HG02763 (cell line): ENCODE measurements around the gene SIRPG.
"Not testable (repeated sequence)": the region's sequence is repeated elsewhere in the genome, so short reads cannot be mapped to it uniquely, and the experiment has no call there.

Experiments
- ATAC-seq: cut with Tn5 transposase; IDR thresholded peaks from one replicate; pipeline ENCODE4 v1.9.1; 2021; ENCODE audit warnings: mild to moderate bottlenecking, moderate library complexity; ENCODE audit not compliant: unreplicated experiment

SIRPG gene

DNA sequence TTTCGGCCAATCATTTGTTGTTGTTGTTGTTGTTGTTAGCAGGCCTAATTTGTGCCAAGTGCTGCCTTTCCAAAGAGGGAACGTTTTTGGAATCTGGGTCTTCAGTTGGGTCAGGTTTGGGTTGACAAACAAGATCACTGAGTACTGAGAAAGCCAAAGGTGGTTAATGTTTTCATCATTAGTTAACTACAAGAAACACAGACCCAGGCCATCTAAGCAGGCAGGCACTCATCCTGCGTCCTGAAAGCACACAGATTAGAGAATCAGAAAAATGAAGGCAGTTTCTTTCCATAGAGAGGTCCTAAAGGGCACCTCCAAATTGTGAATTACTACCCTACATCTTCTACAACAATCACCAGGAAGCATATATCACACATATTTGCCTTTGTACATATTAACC is 15.1 kb upstream of the SIRPG start:
- ATAC-seq, result no peak

DNA sequence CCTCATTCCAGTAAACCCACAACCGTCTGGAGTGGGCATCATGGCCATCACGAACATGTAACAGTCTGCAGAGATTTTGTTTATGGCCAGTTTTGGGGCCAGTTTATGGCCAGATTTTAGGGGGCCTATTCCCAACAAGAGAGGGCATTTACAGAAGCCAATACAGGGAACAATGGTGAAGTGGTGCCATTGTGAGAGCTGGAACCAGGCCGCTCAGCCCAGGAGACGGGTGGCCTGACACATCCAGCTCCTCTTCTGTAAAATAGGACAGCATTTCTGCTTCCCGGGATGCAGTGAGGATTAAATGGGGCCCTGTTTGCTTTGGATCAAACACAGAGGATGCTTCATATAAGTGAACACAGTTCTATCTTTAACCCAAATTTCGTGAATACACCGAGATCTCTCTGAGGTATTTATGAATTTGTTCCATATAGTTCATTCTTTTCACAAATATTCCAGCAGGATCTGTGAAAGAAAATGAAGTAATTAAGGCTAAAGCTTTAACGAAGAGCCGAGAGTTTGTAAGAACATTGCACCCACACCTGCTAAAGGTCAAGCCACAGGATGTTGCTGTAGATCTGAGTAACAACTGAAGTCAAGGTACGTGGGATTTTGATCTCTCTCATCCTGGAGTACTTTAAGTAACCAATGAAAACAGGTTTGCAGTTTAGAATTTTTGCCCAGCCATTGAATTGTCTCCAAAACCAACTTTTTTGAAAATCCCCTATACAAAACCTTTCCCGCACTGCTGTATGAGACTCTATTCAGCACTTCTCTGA is 14.5 kb upstream of the SIRPG start:
- no peak for ATAC-seq

DNA sequence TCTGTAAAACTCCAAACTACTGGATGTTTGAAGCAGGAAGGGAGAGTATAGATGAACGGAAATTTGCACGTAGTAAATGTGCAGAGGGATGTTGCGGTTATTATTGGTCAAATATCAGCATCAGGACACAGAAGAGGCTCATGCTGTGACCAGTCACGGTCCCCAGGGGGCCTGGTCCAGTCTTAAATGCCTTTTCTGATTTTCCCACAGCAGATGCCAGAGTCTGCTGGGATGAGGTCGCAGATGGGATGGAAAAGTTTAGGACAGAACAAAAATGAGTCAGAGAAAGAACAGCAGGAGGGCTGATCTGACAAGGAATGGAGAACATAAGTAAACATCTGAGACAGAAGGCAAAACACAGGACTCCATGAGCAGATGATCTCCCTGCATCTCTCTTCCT is 11.7 kb upstream of the SIRPG start:
- ATAC-seq, result no peak

DNA sequence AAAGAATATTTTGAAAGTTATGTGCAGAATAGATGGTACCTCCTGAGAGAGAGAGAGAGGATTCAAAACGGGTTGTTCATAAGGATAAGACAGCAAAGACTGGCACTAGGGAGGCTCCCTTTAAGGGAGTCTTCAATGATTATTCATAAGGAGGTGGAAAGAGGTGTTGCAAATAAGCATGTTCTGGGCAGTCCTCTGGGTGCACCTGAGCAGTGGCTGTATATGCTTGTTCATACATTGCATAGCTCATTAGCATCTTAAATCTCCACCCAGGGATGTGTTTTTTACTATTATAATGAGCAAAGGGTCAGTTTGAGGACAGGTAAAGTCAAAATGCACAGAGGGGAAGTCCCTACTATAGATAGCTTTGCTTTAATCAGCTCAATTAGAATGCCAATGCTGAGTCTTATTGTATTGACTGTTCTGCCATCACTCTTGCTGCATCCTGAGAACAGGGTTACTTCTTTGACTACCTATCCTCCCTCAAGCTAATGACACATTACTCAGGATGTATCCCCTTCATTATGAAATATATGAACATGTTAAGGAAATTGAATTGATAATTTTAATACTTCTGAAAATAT is 10.0 kb upstream of the SIRPG start:
- ATAC-seq, result no peak

DNA sequence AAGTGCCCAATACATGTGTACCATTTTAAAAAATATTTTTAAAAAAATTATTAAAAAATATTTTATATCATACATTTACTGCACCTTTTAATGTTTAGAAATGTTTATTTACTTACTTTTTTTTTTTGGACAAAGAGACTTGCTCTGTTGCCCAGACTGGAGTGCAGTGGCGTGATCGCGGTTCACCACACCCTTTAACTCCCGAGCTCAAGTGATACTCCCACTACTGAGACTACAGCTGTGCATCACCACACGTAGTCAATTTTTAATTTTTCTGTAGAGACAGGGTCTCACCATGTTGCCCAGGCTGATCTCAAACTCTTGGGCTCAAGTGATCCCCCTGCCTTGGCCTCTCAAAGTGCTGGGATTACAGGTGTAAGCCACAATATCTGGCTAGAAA is 9.2 kb upstream of the SIRPG start:
- no peak for ATAC-seq

GRCh38 chr20:1665345-1665744 is 7.8 kb upstream of the SIRPG start:
- no peak for ATAC-seq

GRCh38 chr20:1664911-1665310 is 7.3 kb upstream of the SIRPG start:
- no peak for ATAC-seq

DNA sequence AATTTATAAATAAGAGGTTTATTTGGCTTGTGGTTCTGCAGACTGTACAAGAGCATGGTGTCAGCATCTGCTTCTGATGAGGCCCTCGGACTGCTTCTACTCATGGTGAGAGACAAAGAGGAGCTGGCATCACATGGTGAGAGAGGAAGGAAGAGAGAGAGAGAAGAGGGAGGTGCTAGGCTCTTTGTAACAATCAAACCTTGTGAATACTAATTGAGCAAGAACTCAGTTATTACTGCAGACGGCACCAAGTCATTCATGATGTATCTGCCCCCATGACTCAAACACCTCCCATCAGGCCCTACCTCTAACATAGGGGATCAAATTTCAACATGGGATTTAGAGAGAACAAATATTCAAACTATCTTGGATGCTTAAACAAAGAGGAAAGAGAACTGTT is 6.3 kb upstream of the SIRPG start:
- ATAC-seq, result no peak

DNA sequence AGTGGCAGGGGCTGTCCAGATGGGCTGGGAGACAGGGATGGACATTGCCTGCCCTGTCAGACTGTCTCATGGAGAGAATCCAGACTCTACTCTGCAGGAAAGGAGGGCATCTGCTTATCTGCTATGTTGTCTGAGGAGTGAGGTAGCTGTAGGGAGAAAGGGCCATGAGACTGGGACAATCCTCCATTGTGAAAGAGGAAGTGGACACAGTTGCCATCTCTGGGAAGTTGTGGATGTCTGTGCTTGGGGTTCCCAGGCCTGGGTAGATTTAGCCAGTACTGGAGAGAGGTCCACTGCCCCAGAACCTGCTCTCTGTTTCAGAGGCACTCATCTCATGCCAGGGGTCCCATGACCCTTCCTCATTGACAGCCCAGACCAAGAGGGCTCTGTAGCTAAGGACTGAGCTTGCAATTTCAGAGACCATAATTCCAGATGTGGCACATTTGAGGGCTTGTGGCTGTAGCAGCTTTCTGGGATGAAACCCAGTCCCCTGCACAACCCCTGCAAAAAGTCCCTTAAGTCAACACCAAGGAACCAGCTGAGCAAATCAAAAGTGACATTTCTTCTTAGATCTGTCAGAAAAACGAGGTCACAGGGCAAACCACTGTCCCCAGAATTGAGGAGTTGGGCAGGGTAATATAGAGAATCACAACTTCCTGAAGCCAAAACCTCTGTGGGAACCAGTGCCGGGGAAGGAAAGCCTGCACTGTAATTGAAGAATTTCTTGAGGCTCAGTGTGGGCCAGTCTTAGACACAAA is 4.1 kb upstream of the SIRPG start:
- ATAC-seq, result no peak

DNA sequence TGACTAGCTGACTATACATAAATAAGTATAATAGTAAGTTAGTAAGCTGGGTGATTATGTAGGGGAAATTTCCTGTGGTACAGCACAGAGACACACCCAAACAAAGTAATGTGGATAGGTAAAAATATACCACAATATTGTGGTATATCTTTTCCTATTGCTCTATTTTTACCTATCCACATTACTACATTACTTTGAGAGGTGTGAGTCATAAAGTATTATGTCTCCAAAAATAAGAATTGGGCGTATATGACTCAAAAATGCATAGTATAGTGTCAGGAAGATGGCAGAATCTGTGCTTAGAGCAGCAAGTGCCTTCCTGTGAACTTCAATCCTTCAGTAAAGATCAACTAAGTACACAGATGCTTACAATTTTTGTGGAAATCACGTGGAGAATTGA is 2.7 kb upstream of the SIRPG start:
- ATAC-seq, result no peak

GRCh38 chr20:1656844-1657243 is 735 bp downstream of the SIRPG start:
- ATAC-seq, result no peak

DNA sequence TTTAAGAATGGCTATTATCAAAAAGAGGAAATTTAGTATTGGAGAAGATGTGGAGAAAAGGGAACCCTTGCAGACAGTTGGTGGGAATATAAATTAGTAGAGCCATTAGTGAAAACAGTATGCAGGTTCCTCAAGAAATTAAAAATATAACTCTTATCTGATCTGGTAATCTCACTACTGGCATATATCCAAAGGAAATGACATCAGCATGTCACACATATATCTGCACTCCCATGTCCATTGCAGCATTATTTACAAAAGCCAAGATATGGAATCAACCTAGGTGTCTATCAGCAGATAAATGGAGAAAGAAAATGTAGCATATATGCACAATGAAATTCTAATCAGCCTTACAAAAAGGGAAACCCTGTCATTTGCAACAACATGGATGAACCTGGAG is 2.6 kb downstream of the SIRPG start:
- ATAC-seq, result no peak

DNA sequence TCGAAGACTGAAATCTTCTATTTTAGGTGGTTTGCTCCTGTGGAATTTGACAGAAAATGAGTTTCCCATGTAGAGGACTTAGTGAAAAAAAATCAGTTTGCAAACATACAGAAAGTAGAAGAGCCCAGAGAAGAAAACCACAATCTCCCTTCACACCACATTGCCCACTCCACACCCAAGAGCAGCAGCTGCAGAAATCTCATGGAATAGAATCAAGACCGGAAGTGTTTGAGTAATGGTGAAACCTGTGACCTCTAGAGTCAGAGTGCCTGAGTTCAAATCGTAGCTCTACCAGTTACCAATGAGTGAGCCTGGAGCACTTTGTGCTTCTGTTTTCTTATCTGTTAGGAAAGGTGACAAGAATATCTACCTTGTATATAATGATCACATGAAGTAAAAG is 4.6 kb downstream of the SIRPG start:
- ATAC-seq, result no peak

DNA sequence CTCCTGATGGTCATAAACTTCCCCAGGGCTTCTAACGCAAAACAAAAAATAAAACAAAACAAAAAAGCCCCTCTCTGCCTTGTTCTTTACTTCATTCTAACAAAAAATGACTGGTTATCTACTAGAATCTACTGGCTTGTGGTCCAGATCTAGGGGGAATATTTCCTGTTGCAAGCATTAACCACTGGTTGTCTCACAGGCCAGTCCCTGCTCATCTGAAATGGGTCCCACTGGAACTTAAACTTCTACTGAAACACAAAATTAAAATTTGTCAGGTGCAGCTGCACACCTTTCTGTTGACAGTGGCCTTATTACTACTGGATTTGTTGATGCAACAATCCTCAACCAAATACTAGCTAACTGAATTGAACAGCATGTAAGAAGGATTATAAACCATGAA is 5.5 kb downstream of the SIRPG start:
- no peak for ATAC-seq

DNA sequence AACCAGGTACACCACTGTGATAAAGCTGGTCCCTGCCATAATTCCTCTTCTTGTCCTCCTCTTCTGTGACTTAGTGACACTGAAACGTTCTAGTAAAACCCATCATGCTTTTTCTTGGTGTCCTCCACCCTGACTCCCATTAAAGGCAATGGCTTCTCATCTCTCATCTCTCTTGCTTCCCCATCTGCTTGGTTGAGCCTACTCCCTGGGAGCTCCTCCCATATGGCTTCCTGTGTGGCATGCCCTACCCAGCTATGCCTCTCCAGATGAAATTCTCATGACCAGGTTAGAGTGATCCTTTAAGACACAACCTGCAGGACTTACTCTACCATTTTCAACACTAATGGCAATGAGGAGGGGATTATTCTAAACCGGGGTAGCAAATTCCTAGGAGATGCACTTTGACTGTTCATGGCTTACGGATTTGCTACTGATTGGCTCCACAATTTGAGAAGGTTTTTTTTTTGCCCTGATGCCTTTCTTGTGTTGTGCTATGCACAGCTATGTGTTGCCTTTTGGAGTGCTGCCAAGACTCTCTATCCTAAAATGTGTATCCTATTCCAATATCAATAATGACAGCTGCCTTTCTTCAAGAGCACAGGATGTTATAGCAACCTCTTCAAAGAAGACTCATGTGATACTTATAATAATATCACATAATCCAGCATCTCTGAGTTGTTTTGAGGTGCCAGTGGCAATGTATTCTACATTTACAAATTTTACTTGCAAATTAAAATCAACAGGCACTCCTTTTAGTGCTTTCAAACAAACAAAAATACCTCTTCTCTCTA is 6.1 kb downstream of the SIRPG start:
- ATAC-seq, result no peak

DNA sequence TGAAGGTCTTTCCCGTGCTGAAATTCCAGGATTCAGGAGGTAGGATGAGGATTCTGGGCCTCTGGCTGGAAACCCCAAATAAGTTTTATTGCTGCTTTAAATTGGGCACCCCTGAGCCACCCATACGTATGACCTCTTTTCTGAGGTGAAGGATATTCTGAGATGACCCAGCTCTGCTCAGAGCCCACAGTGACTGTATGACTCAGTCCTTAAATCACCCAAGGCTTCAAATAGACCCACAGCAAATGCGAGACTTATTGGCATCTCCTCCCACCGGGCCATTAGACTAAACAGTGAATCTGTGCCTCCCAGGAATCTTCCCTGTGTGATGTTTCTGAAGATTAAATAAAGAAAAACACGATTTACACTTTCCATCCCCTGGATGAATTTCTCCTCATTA is 9.5 kb downstream of the SIRPG start:
- ATAC-seq, result no peak

DNA sequence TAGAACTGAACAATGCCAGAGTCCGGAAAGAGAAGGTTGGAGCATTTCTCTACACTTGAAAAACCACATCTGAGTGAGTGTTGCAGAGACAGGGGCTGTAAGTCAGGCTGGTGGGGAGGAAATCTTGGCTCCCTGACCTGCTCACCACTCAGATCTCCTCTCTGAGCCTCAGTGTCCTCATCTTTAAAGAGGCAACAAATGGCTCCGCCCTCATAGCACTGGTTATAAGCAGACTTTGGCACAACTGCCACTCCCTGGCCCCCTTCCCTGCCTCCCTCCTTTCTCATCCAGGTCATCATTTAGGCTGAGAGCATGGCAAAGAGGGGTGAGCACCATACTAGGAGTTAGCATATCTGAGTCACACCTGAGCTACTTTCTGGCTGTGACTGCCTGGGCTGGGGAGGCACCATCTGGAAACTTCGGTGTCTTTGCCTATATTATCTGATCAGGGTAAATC is 10.6 kb downstream of the SIRPG start:
- ATAC-seq, result no peak

DNA sequence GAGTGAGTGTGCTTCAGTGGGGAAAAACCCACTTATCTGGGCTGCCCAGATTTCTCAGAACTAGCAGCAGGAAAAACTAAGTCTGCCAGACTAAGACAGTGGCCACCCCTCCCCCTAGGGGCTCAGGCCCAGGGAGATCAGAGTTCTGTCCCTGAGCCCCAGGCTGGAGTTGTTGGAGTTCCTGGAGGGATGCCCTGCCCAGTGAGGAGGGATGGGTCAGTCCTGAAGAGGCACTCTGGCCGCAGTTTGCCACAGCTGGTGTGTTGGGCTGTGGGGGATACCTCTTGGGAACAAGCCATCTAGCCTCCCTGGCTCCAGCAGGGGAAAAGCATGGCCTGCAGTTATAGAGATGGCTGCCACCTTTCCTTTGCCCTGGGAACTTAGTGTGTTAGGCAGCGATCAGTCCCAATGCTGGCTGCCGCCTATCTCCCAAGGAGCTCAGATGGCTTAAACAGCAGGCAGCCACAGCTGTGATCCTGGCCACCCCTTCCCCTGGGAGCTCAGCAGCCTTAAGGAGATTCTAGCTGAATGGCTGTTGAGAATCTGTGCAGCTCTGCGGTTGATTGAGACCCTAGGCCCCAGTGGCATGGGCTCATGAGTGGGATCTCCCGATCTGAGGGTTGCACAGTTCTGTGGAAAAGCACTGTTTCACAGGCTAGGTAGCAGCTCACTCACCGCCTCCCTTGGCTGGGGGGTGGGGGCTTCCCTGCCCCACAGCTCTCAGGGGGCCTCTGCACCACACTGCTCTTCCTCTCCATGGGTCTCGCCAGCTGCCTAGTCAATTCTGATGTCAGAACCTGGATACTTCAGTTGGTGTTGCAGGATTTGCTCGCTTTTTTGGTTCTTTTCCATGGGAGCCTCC is 13.2 kb downstream of the SIRPG start:
- ATAC-seq, result no peak

GRCh38 chr20:1638643-1639042 is 18.9 kb downstream of the SIRPG start:
- ATAC-seq, result not testable (repeated sequence)

- no peak for ATAC-seq
Observed at GRCh38 chr20:1637755-1638154, 19.8 kb downstream of the SIRPG start.
